Spleen (tissue), 11 donors: ENCODE data around the gene GFPT2. TPM values are rescaled to one million over a fixed set of nuclear protein-coding genes. Genes with fewer than 3 reads are reported as not detected.

Experiments
- DNase-seq: peaks from one replicate; pipeline ENCODE4 v3.0.0-alpha.2; 2020
- H3K27ac ChIP-seq, 8 donors: fragments of 200-600 bp; sonication (generic) in 7 of 8; 1 replicate in 4 of 8; 2 replicates in 4 of 8; pipeline versions ENCODE4 v1.5.0 to v1.8.0; 2016 to 2021; ENCODE audit warnings: inconsistent platforms in 4 of 8, mild to moderate bottlenecking in 4 of 8, moderate library complexity in 1 of 8
- H3K27me3 ChIP-seq, 7 donors: fragments of 200-600 bp; sonication (generic) in 6 of 7; replicated peaks in 1 of 7; 1 replicate in 4 of 7; 2 replicates in 3 of 7; pipeline versions ENCODE4 v1.5.0 to v1.8.0; 2016 to 2021; ENCODE audit warnings: inconsistent platforms in 3 of 7, mild to moderate bottlenecking in 1 of 7
- H3K36me3 ChIP-seq, 6 donors: fragments of 200-600 bp; sonication (generic) in 5 of 6; 1 replicate in 4 of 6; 2 replicates in 2 of 6; pipeline versions ENCODE4 v1.5.0 to v1.8.0; 2016 to 2021; ENCODE audit warnings: inconsistent platforms in 2 of 6
- H3K4me1 ChIP-seq, 6 donors: fragments of 200-600 bp; sonication (generic) in 5 of 6; 1 replicate in 3 of 6; 2 replicates in 3 of 6; pipeline versions ENCODE4 v1.5.0 to v1.8.0; 2016 to 2021; ENCODE audit warnings: inconsistent platforms in 3 of 6
- H3K4me3 ChIP-seq, 8 donors: fragments of 200-600 bp; sonication (generic) in 7 of 8; 1 replicate in 4 of 8; 2 replicates in 4 of 8; pipeline versions ENCODE4 v1.5.0 to v1.8.0; 2016 to 2021; ENCODE audit warnings: inconsistent platforms in 4 of 8, mild to moderate bottlenecking in 4 of 8, moderate library complexity in 2 of 8
- H3K9me3 ChIP-seq, 8 donors: fragments of 200-600 bp; sonication (generic) in 7 of 8; 1 replicate in 4 of 8; 2 replicates in 4 of 8; pipeline versions ENCODE4 v1.5.0 to v1.8.0; 2016 to 2021; ENCODE audit warnings: inconsistent platforms in 4 of 8
- CTCF ChIP-seq, 11 experiments: fragments of 200-600 bp in 7 of 11; fragments of 450-650 bp in 4 of 11; sonication (generic) in 4 of 11; IDR thresholded peaks in 8 of 11; conservative IDR thresholded peaks in 3 of 11; 1 replicate in 7 of 11; 2 replicates in 4 of 11; pipeline versions ENCODE4 v1.4.0 to v1.8.0; 2016 to 2021; ENCODE audit warnings: antibody characterized with exemption in 11 of 11, inconsistent platforms in 4 of 11, mild to moderate bottlenecking in 1 of 11
- POLR2A ChIP-seq, 3 donors: fragments of 450-650 bp; IDR thresholded peaks; one replicate each; pipeline ENCODE4 v1.5.1; 2017; ENCODE audit warnings: antibody characterized with exemption in 3 of 3, mild to moderate bottlenecking in 1 of 3
- POLR2AphosphoS5 ChIP-seq, 3 donors: sonication (generic); formaldehyde crosslinking; IDR thresholded peaks; one replicate each; pipeline ENCODE4 v1.5.1; 2017; ENCODE audit warnings: antibody characterized with exemption in 3 of 3
- WGBS, 5 donors: extraction: QIAGEN DNeasy Blood & Tissue Kit in 3 of 5; methylation state at CpG; one replicate each; pipeline versions ENCODE4 v1.1.5 to v1.1.7; 2013 to 2018; 5-methylcytosine and 5-hydroxymethylcytosine counted together
- intact Hi-C: fragments of 100-400 bp; cut with DNase I; formaldehyde crosslinking; loops from one replicate; pipeline ENCODE4 v1.15.0; 2023; ENCODE audit warnings: low total_unique reads
- polyA plus RNA-seq, 3 donors: library from polyadenylated mRNA; stranded (reverse); fragments of 200-250 nt; gene quantifications; one replicate each; pipeline ENCODE4 v1.2.1, GENCODE V29; 2013
- total RNA-seq, 7 donors: library from RNA; depleted of rRNA in 3 of 7; stranded (reverse); fragments of >200 nt in 3 of 7; fragmentation: NEBNext Ultra II Directional in 4 of 7; extraction: Animal tissue kit (Norgen Biotek cat#: 25700) in 4 of 7; gene quantifications; one replicate each; pipeline versions ENCODE4 v1.1.0 to v1.2.1, GENCODE V29; 2016 to 2021
- donor health status: healthy with polysubstance abuse.
- donor health status: DM: no; HTN: no; CAD: no; lungs with moderate emphysema.
- donor health status: DM: no; HTN: no; CAD: no.
- donor health status: Bipolar disorder and iron deficiency.
- donor health status: healthy.
- donor health status: DM: no; HTN: no; CAD: no.
- donor health status: DM: yes; HTN: yes; CAD: no.

GFPT2 gene
- total and polyA plus RNA-seq, 10 donors: 1.2 to 4.7 (median 1.9) TPM

GRCh38 chr5:180400416-180400815 lies 47.3 kb upstream of the GFPT2 start:
- Histone ChIP-seq H3K9me3 (peaks cover 0 to 18% (median 0%) of the 10 kb centered on the region in 8 donors), H3K4me3 (no peak overlapping the region), H3K4me1 (no peaks in the 10 kb centered on the region), H3K36me3 (no peaks in the 10 kb centered on the region), H3K27ac (no peak overlapping the region), H3K27me3 (peaks cover 0 to 20% (median 0%) of the 10 kb centered on the region in 7 donors)
- peak; percentile 18 for DNase-seq
- 72 to 85% (median 77%) methylated on average over 9 of the region's 9 CpGs for WGBS, 5 donors
- intact Hi-C loops: no loop called here
- TF ChIP-seq POLR2AphosphoS5 (IDR thresholded peaks at IDR 0.05) (no peak), CTCF (IDR thresholded peaks at IDR 0.05 in 8 of 11, conservative IDR thresholded peaks at IDR 0.05 in 3 of 11) (no peak), POLR2A (IDR thresholded peaks at IDR 0.05) (no peak)

- Histone ChIP-seq H3K36me3 (no peaks in the 10 kb centered on the region), H3K27me3 (peaks cover 0 to 17% (median 0%) of the 10 kb centered on the region in 7 donors), H3K9me3 (peaks cover 0 to 18% (median 0%) of the 10 kb centered on the region in 8 donors), H3K27ac (no peak overlapping the region), H3K4me3 (no peak overlapping the region), H3K4me1 (no peaks in the 10 kb centered on the region)
- TF ChIP-seq CTCF (IDR thresholded peaks at IDR 0.05 in 8 of 11, conservative IDR thresholded peaks at IDR 0.05 in 3 of 11) (no peak), POLR2A (IDR thresholded peaks at IDR 0.05) (no peak), POLR2AphosphoS5 (IDR thresholded peaks at IDR 0.05) (no peak)
- peak; percentile 29 for DNase-seq
- 86 to 93% (median 89%) methylated on average over 19 to 20 of the region's 20 CpGs for WGBS, 5 donors
- intact Hi-C loops: no loop called here
These were observed 46.5 kb upstream of the GFPT2 start for GRCh38 chr5:180399401-180400215.

DNA sequence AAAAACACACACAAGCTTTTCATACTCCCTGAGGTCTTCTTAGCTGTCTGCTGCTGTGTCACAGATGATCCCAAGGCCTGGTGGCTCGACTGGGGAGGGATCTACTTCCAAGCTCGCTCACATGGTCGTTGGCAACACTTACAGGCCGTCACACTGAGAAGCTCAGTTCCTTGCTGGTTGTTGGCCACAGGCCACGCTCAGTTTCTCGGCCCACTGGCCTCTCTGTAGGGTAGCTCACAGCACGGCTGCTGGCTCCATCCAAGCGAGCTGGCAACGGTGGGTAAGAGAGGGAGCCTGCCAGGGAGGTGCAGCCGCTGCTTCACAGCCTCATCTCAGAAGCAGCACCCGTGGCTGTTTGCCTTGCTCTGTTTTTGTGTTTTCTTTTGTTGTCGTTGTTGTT lies 43.8 kb upstream of the GFPT2 start:
- H3K4me3 ChIP-seq: no peak overlapping the region
- intact Hi-C loops: no loop called here
- 77 to 87% (median 83%) methylated on average over 10 to 12 of the region's 12 CpGs for WGBS, 5 donors
- no peaks in the 10 kb centered on the region for H3K27me3 ChIP-seq
- no peaks in the 10 kb centered on the region for H3K36me3 ChIP-seq
- no peak for TF ChIP-seq CTCF (IDR thresholded peaks at IDR 0.05 in 8 of 11, conservative IDR thresholded peaks at IDR 0.05 in 3 of 11)
- no peak for TF ChIP-seq POLR2AphosphoS5 (IDR thresholded peaks at IDR 0.05)
- no peak for TF ChIP-seq POLR2A (IDR thresholded peaks at IDR 0.05)
- no peaks in the 10 kb centered on the region for H3K4me1 ChIP-seq
- DNase-seq: no peak
- no peak overlapping the region for H3K27ac ChIP-seq
- peaks cover 0 to 9% (median 0%) of the 10 kb centered on the region in 8 donors for H3K9me3 ChIP-seq

GRCh38 chr5:180395540-180396274 lies 42.6 kb upstream of the GFPT2 start:
- no peak for DNase-seq
- Histone ChIP-seq H3K27ac (no peak overlapping the region), H3K4me1 (no peaks in the 10 kb centered on the region), H3K36me3 (no peaks in the 10 kb centered on the region), H3K4me3 (no peak overlapping the region), H3K27me3 (no peaks in the 10 kb centered on the region), H3K9me3 (no peaks in the 10 kb centered on the region)
- TF ChIP-seq POLR2AphosphoS5 (IDR thresholded peaks at IDR 0.05) (no peak), CTCF (IDR thresholded peaks at IDR 0.05 in 8 of 11, conservative IDR thresholded peaks at IDR 0.05 in 3 of 11) (no peak)
- WGBS, 5 donors: 73 to 86% (median 83%) methylated on average over 13 to 16 of the region's 16 CpGs
- intact Hi-C loops: no loop called here
